Immature natural killer cell (primary cell): Measurements from ENCODE around the gene ENPP3. TPM values are rescaled to one million over a fixed set of nuclear protein-coding genes. Genes with fewer than 3 reads are reported as not detected.

Experiments
- DNase-seq, 3 donors: peaks; one replicate each; pipeline ENCODE4 v3.0.0; 2022; ENCODE audit warnings: mixed read lengths in 1 of 3
- H3K27ac Mint-ChIP-seq, 6 donors: one replicate each; pipeline ENCODE4 v1.8.0; 2020; ENCODE audit warnings: mixed read lengths in 6 of 6, mild to moderate bottlenecking in 5 of 6, inconsistent platforms in 4 of 6, moderate library complexity in 3 of 6
- H3K27me3 Mint-ChIP-seq, 3 donors: one replicate each; pipeline ENCODE4 v1.8.0; 2020 to 2021; ENCODE audit warnings: low read depth in 3 of 3, mild to moderate bottlenecking in 3 of 3, mixed read lengths in 3 of 3, moderate library complexity in 3 of 3, inconsistent platforms in 1 of 3
- H3K36me3 Mint-ChIP-seq, 3 donors: one replicate each; pipeline ENCODE4 v1.8.0; 2020; ENCODE audit warnings: mixed read lengths in 3 of 3, inconsistent platforms in 2 of 3, mild to moderate bottlenecking in 2 of 3
- H3K4me1 Mint-ChIP-seq, 2 donors: one replicate each; pipeline ENCODE4 v1.8.0; 2020; ENCODE audit warnings: inconsistent platforms in 2 of 2, mild to moderate bottlenecking in 2 of 2, mixed read lengths in 2 of 2, moderate library complexity in 1 of 2
- H3K4me3 Mint-ChIP-seq, 5 donors: one replicate each; pipeline ENCODE4 v1.8.0; 2020; ENCODE audit warnings: mild to moderate bottlenecking in 5 of 5, mixed read lengths in 5 of 5, inconsistent platforms in 3 of 5, moderate library complexity in 3 of 5
- H3K9me3 Mint-ChIP-seq, 6 donors: one replicate each; pipeline ENCODE4 v1.8.0; 2020; ENCODE audit warnings: mild to moderate bottlenecking in 6 of 6, mixed read lengths in 6 of 6, inconsistent platforms in 4 of 6, moderate library complexity in 3 of 6
- polyA plus RNA-seq, 3 donors: library from polyadenylated mRNA; unstranded; fragments of 300-500 nt; fragmentation: Illumina TruSeq; gene quantifications; one replicate each; pipeline ENCODE4 v1.2.3, GENCODE V29; 2021

The ENPP3 gene
- polyA plus RNA-seq, 3 donors from 2014 or later, result 0.21 to 4.1 (median 0.25) TPM

DNA sequence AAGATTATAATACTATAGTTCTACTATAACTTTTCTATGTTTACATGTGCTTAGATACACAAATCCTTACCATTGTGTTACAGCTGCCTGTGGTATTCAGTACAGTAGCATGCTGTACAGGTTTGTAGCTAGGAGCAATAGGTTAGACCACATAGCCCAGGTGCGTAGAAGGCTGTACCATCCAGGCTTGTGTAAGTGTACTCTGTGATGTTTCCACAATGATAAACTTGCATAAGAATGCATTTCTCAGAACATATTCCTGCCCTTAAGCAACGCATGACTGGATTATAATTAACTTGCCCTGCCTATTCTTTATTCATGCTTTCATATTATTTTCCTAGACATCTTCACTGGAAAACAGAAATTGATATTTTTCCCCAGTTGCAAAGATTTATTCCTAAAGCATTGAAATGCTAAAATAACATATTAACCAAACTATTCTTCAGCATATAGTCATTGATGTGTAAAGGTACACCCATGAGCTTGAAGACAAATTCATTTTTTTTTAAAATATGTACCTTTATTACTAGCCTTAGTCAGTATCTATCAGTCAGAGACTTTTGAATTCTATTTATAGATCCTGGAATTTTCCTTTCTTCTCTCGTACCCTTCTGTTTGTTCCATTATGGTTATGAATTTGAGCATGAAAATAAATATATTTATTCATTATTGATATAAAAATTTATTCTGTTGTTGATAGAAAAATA lies 80.9 kb downstream of the ENPP3 start:
- H3K4me1 Mint-ChIP-seq, result no peaks in the 10 kb centered on the region
- H3K9me3 Mint-ChIP-seq, result no peaks in the 10 kb centered on the region
- H3K36me3 Mint-ChIP-seq, result no peaks in the 10 kb centered on the region
- DNase-seq, result no peak
- no peaks in the 10 kb centered on the region for H3K27me3 Mint-ChIP-seq
- no peak overlapping the region for H3K27ac Mint-ChIP-seq
- H3K4me3 Mint-ChIP-seq, result no peak overlapping the region

DNA sequence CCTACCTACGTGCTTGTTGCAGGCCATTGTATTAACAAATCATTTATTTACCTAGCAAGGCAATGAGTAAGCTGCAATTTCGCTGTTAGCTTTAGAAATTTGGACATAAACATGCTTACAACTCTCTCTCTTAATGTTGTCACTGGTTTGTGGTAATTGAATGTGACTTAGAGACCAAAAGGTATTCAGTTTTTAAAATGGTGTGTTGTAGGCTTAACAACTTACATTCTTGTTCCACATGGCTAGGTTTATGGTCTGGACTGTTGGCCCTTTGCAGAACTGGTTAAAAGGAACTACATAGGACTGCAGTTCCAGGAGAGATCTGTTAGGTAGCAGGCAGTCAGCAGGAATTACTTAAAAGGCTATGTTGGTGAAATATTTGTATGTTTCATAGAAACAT lies 84.1 kb downstream of the ENPP3 start:
- DNase-seq, result no peak
- no peaks in the 10 kb centered on the region for H3K4me1 Mint-ChIP-seq
- H3K36me3 Mint-ChIP-seq, result peaks cover 0 to 1% (median 0%) of the 10 kb centered on the region in 3 donors
- H3K27ac Mint-ChIP-seq, result no peak overlapping the region
- no peak overlapping the region for H3K4me3 Mint-ChIP-seq
- no peaks in the 10 kb centered on the region for H3K27me3 Mint-ChIP-seq
- H3K9me3 Mint-ChIP-seq, result peaks cover 0 to 1% (median 0%) of the 10 kb centered on the region in 6 donors

DNA sequence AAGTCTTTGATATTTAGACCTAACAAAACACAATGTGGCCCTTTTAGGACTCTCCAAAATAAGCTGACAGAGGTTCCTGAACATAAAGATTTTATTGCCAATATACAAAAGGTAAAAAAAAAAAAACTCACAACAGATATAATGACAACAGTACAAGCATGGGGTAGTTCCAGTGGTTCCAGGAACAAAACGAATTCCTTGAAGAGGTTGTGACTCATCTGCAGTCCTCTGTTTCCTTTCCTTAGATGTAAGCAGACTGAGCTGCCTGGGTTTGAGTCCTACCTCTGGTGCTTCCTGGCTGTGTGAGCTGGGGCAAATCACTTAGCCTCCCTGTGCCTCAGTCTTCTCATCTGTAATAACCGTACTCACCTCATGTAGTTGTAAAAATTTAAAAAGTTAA lies 87.0 kb downstream of the ENPP3 start:
- Mint-ChIP-seq H3K4me1 (no peaks in the 10 kb centered on the region), H3K27ac (no peak overlapping the region), H3K36me3 (peaks cover 0 to 3% (median 0%) of the 10 kb centered on the region in 3 donors), H3K27me3 (peaks cover 0 to 3% (median 0%) of the 10 kb centered on the region in 3 donors), H3K9me3 (peaks cover 0 to 1% (median 0%) of the 10 kb centered on the region in 6 donors), H3K4me3 (no peak overlapping the region)
- DNase-seq, result no peak

DNA sequence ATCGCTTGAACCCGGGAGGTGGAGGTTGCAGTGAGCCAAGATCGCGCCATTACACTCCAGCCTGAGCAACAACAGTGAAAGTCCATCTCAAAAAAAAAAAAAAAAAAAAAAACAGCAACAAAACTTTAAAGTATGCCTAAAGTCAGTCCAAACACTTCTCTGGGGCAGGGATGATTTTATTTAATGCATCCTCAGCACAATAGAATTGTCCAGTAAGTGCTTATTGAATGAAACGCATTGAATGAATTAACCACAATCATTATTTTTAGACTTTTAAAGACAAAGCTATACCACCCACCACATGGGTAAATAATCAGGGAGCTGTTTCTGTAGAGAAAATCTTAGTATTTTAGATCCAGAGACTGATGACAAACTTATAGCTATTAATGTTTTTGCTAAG lies 90.4 kb downstream of the ENPP3 start:
- H3K9me3 Mint-ChIP-seq, result peaks cover 0 to 1% (median 0%) of the 10 kb centered on the region in 6 donors
- peaks cover 0 to 3% (median 0%) of the 10 kb centered on the region in 3 donors for H3K27me3 Mint-ChIP-seq
- no peak for DNase-seq
- H3K36me3 Mint-ChIP-seq, result peaks cover 0 to 3% (median 0%) of the 10 kb centered on the region in 3 donors
- no peak overlapping the region for H3K4me3 Mint-ChIP-seq
- no peaks in the 10 kb centered on the region for H3K4me1 Mint-ChIP-seq
- no peak overlapping the region for H3K27ac Mint-ChIP-seq

DNA sequence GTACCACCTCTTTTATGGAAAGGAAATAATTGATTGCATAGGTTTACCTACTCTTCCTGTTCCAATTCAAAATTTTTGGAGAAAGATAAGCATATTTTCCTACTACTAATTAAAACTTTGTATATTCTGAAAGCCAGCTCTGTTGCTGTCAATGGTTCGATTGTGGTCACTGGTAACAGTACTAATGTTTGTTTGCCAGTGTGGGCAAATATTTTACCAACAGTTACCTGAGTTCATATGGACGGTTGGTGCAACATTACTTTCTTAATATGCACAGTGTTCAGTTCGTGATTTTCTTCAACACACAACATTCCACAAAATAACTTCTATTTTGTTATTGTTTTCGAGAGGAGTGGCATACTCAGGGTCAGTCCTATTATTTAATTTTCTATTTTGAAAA lies 90.8 kb downstream of the ENPP3 start:
- Mint-ChIP-seq H3K4me3 (no peak overlapping the region), H3K27ac (no peak overlapping the region), H3K9me3 (peaks cover 0 to 1% (median 0%) of the 10 kb centered on the region in 6 donors), H3K36me3 (peaks cover 0 to 3% (median 0%) of the 10 kb centered on the region in 3 donors), H3K27me3 (peaks cover 0 to 3% (median 0%) of the 10 kb centered on the region in 3 donors), H3K4me1 (no peaks in the 10 kb centered on the region)
- DNase-seq, result no peak

DNA sequence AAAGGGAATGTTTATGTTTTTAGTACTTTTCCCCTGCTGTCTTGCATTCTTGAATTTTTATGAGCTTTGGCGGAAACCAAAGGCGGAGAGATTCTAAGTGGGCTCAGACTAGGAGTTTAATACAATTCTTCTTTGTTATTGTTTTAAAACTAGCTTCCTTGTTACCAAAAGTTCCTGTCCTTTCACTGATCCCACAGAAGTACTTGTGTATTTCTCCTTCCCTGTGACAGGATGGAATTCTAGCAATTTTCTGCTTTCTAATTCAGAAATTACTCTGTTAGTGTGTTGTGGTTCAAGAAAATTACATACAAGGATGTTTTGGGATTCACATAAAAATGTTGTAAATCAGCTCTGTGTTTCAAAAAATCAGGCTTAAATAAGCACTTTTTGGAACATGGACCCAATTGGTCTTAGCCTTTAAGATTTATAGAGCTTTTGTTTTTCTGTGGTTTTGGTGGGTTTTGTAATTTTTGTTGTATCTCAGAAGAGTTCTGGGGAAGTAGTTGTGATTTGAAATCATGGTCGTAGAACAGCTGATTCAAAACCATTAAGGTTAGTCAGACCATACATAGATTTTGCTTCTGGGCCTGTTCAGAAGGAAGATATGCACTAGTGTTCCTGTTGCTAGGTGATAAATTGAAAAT lies 91.3 kb downstream of the ENPP3 start:
- Mint-ChIP-seq H3K4me1 (no peaks in the 10 kb centered on the region), H3K4me3 (no peak overlapping the region), H3K27ac (no peak overlapping the region), H3K36me3 (peaks cover 0 to 3% (median 0%) of the 10 kb centered on the region in 3 donors), H3K27me3 (peaks cover 0 to 3% (median 0%) of the 10 kb centered on the region in 3 donors), H3K9me3 (peaks cover 0 to 1% (median 0%) of the 10 kb centered on the region in 6 donors)
- DNase-seq, result no peak

DNA sequence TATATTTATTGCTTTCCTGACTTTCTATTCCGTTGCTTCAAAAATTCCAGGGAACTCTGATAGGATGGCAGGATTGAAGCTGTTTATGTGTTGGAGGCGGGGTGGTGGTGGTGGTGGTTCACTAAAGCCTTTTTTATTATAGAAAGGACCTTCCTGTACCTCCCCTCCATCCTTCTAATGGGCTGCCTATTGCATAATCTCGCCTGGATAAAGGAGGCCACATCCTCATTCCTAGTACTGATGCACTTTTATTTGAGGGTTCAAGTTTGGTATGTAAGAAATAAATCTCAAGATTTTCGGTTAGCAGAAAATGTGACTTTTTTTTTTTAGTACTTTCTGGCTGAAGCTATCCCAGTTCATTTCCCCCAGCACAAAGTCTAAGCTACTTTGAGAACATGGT lies 92.4 kb downstream of the ENPP3 start:
- no peaks in the 10 kb centered on the region for H3K9me3 Mint-ChIP-seq
- no peak for DNase-seq
- H3K27ac Mint-ChIP-seq, result no peak overlapping the region
- H3K4me1 Mint-ChIP-seq, result no peaks in the 10 kb centered on the region
- H3K4me3 Mint-ChIP-seq, result no peak overlapping the region
- peaks cover 0 to 3% (median 0%) of the 10 kb centered on the region in 3 donors for H3K27me3 Mint-ChIP-seq
- H3K36me3 Mint-ChIP-seq, result peaks cover 0 to 3% (median 0%) of the 10 kb centered on the region in 3 donors

DNA sequence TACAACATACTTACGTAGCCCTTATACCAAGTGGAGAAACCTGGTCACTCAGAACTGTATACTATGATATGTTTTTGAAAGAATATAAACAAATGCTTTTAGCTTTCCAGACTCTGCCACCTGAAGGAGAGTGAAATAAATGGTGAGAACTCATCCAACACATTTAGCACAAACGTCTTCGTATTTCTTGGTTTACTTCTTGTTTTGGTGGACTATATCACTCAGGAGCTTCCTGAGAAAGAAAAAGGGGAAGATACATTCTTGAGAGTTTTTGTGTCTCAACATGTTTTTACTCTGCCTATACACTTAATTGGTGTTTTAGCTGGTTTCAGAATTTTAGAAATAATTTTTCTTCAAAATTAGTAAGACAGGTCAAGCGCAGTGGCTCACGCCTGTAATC lies 93.2 kb downstream of the ENPP3 start:
- peaks cover 0 to 3% (median 2%) of the 10 kb centered on the region in 3 donors for H3K27me3 Mint-ChIP-seq
- no peak for DNase-seq

DNA sequence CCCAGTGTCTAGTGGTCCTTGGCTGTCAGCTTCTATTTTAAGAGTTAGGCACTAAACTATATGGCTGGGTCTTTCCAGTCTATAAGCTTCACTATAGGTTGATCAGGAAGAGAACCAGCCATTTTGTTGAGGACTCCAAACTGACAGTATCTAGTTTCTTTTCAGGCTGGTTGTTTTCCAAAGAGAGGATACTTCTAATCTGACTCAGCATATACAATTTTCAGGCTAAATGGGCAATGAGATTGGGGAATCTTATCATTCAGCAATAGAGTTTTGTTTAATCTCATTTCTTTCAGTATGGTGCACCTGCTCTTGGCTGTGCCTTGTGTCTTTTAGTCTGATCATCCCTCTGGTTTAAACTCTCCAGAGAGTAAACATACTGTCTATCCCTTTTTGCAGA lies 94.1 kb downstream of the ENPP3 start:
- Mint-ChIP-seq H3K4me3 (no peak overlapping the region), H3K36me3 (peaks cover 0 to 1% (median 0%) of the 10 kb centered on the region in 3 donors), H3K9me3 (no peaks in the 10 kb centered on the region), H3K4me1 (no peaks in the 10 kb centered on the region), H3K27me3 (peaks cover 3 to 6% (median 3%) of the 10 kb centered on the region in 3 donors), H3K27ac (no peak overlapping the region)
- no peak for DNase-seq

More for the DNA sequence above, 93.2 kb downstream of the ENPP3 start:
- no peak overlapping the region for H3K4me3 Mint-ChIP-seq
- no peaks in the 10 kb centered on the region for H3K9me3 Mint-ChIP-seq
- peaks cover 0 to 3% (median 0%) of the 10 kb centered on the region in 3 donors for H3K36me3 Mint-ChIP-seq
- H3K27ac Mint-ChIP-seq, result no peak overlapping the region
- H3K4me1 Mint-ChIP-seq, result no peaks in the 10 kb centered on the region

DNA sequence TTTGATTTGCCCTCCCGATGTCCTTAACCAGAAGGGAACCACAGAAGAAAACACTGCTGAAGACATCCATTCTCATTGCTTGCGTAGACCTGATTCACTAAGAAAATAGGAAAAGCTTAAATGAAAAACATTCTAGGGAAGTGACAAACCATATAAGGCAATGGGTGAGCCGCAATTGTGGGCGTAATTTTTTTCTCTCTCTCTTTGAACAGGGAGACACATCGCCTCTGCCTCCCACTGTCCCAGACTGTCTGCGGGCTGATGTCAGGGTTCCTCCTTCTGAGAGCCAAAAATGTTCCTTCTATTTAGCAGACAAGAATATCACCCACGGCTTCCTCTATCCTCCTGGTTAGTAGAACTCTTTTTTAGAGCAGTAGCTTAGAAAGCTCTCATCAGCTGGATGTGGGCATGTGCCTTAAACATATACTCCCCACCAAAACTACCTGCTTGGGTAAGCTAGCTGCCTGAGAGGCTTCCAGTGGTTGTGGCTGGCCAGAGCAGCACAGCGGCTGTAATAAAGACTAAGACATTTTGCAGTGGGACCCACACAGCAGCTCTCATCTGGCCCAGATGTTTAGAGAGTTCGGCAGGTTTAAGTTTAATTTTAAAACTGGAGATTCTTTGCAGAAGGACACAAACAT lies 96.4 kb downstream of the ENPP3 start:
- Mint-ChIP-seq H3K36me3 (no peaks in the 10 kb centered on the region), H3K4me1 (no peaks in the 10 kb centered on the region), H3K9me3 (no peaks in the 10 kb centered on the region), H3K4me3 (no peak overlapping the region), H3K27ac (no peak overlapping the region), H3K27me3 (peaks cover 2 to 6% (median 3%) of the 10 kb centered on the region in 3 donors)
- no peak for DNase-seq

DNA sequence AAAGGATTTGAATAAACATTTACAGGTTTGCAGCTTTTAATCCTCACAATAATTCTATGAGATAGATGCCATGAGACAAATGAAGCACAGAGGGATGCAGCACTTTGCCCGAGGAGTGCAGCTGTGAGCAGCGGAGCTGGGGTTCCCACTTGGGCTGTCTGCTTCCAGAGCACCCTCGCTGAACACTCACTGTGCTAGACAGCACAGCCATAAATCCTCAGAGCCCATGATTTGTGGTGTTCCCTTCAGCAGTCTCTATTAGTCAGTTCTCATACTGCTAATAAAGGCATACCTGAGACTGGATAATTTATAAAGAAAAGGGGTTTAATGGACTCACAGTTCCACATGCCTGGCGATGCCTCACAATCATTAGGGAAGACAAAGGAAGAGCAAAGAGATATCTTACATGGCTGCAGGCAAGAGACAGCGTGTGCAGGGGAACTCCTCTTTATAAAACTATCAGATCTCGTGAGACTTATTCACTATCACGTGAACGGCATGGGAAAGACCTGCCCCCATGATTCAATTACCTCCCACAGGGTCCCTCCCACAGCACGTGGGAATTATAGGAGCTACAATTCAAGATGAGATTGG lies 99.0 kb downstream of the ENPP3 start:
- Mint-ChIP-seq H3K36me3 (no peaks in the 10 kb centered on the region), H3K9me3 (peaks cover 0 to 2% (median 0%) of the 10 kb centered on the region in 6 donors), H3K27me3 (peaks cover 0 to 8% (median 3%) of the 10 kb centered on the region in 3 donors), H3K4me1 (no peaks in the 10 kb centered on the region), H3K4me3 (no peak overlapping the region), H3K27ac (no peak overlapping the region)
- DNase-seq, result no peak

DNA sequence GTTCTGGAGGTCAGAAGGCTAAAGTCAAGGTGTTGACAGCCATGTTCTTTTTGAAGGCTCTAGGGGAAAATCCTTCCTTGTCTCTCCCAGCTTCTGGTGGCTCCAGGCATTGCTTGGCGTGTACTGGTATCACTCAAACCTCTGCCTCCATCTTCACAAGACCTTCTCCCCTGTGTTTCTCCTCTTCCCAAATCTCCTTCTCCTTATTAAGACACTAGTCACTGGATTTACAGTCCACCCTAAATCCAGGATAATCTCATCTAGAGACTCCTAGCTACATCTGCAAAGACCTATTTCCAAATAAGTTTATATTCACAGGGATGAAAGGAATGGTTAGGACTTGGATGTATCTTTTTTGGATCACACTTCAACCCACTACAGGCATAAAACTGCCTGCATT lies 99.7 kb downstream of the ENPP3 start:
- Mint-ChIP-seq H3K27ac (no peak overlapping the region), H3K27me3 (peaks cover 0 to 8% (median 3%) of the 10 kb centered on the region in 3 donors), H3K36me3 (no peaks in the 10 kb centered on the region), H3K4me1 (no peaks in the 10 kb centered on the region), H3K4me3 (no peak overlapping the region), H3K9me3 (peaks cover 0 to 3% (median 0%) of the 10 kb centered on the region in 6 donors)
- DNase-seq, result no peak

DNA sequence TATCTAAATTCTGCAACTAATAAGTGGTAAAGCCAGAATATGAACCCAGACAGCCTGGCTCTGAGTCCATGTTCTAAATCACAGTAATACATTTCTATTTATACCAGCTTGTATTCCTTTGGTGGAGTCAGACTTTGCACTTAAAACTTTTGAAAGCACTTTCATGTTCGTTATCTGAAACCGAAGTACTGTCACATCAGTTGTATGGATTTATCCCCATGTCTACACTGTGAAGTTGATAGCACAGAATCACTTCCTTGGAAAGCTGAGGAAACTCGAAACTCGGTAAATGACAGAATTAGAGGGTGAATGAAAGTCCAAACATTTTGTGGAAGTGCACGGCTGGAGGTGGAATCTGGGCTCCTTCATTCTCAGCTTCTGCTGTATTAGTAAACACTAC lies 102.0 kb downstream of the ENPP3 start:
- DNase-seq, result no peak
- Mint-ChIP-seq H3K36me3 (no peaks in the 10 kb centered on the region), H3K4me3 (no peak overlapping the region), H3K27ac (no peak overlapping the region), H3K27me3 (peaks cover 0 to 9% (median 6%) of the 10 kb centered on the region in 3 donors), H3K4me1 (no peaks in the 10 kb centered on the region), H3K9me3 (peaks cover 0 to 3% (median 0%) of the 10 kb centered on the region in 6 donors)

DNA sequence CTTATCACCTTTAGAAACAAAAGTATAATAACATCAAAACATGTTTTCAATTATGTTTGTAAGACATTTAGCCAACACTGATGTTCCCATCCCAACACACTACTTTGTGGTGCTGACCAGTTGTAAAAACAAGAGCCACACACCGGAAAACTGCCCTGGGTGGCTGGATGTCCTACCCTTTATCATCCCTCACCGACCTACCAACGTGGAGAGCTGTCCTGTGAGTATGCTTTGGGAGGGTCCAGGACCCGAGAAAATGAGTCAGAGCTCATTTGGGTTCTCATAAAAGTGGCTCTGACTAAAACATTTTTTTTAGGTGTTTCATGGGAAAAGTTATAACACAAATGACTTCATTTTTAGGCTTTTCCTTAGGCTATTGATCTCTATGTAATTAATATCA lies 103.1 kb downstream of the ENPP3 start:
- peaks cover 0 to 9% (median 5%) of the 10 kb centered on the region in 3 donors for H3K27me3 Mint-ChIP-seq
- H3K9me3 Mint-ChIP-seq, result peaks cover 0 to 3% (median 0%) of the 10 kb centered on the region in 6 donors
- no peak overlapping the region for H3K27ac Mint-ChIP-seq
- no peaks in the 10 kb centered on the region for H3K36me3 Mint-ChIP-seq
- H3K4me1 Mint-ChIP-seq, result no peaks in the 10 kb centered on the region
- H3K4me3 Mint-ChIP-seq, result no peak overlapping the region
- no peak for DNase-seq
